Uterus (tissue), 4 donors: ENCODE data around the gene FSD2. TPM values are rescaled to one million over a fixed set of nuclear protein-coding genes. Genes with fewer than 3 reads are reported as not detected.

Source experiments
- DNase-seq, 2 donors: peaks; one replicate each; pipeline ENCODE4 v3.0.0-alpha.2; 2019 to 2020
- H3K27ac ChIP-seq, 2 donors: fragments of 200-600 bp; sonication (generic); 1 replicate in 1 of 2; 2 replicates in 1 of 2; pipeline ENCODE4 v1.5.1; 2016 to 2018
- H3K27me3 ChIP-seq, 2 donors: fragments of 200-600 bp; sonication (generic); one replicate each; pipeline ENCODE4 v1.5.1; 2018 to 2019; ENCODE audit warnings: control low read depth in 1 of 2
- H3K36me3 ChIP-seq, 2 donors: fragments of 200-600 bp; sonication (generic); one replicate each; pipeline ENCODE4 v1.5.1; 2019; ENCODE audit warnings: control low read depth in 1 of 2
- H3K4me1 ChIP-seq, 2 donors: fragments of 200-600 bp; sonication (generic); one replicate each; pipeline ENCODE4 v1.5.1; 2018 to 2019; ENCODE audit warnings: control low read depth in 1 of 2
- H3K4me3 ChIP-seq, 2 donors: fragments of 200-600 bp; sonication (generic); 1 replicate in 1 of 2; 2 replicates in 1 of 2; pipeline ENCODE4 v1.5.1; 2018 to 2019; ENCODE audit warnings: mild to moderate bottlenecking in 1 of 2
- H3K9me3 ChIP-seq, 2 donors: fragments of 200-600 bp; sonication (generic); one replicate each; pipeline ENCODE4 v1.5.1; 2019; ENCODE audit warnings: control low read depth in 1 of 2
- POLR2A ChIP-seq, 2 donors: fragments of 450-650 bp; IDR thresholded peaks; one replicate each; pipeline ENCODE4 v1.6.1; 2016; ENCODE audit warnings: antibody characterized with exemption in 2 of 2, mild to moderate bottlenecking in 1 of 2, moderate library complexity in 1 of 2
- intact Hi-C: fragments of 100-400 bp; cut with DNase I; formaldehyde crosslinking; loops from one replicate; pipeline ENCODE4 v1.15.1; 2023; ENCODE audit warnings: low total_unique reads
- total RNA-seq, 4 donors: library from RNA; depleted of rRNA in 3 of 4; stranded (reverse); fragments of >200 nt in 3 of 4; gene quantifications; one replicate each; pipeline versions ENCODE4 v1.1.0 to v1.2.4, GENCODE V29; 2014 to 2023
- TF ChIP-seq, protein P1 (sequence below), 4 experiments: fragments of 200-600 bp in 2 of 4; fragments of 450-650 bp in 2 of 4; sonication (generic) in 2 of 4; IDR thresholded peaks; one replicate each; pipeline ENCODE4 v1.5.1; 2016 to 2019; ENCODE audit warnings: antibody characterized with exemption in 4 of 4, mild to moderate bottlenecking in 2 of 4, moderate library complexity in 1 of 4
- donor health status: DM: yes; HTN: yes; CAD: no.

FSD2 gene
- total RNA-seq, 4 donors from 2014 or later: not detected

DNA sequence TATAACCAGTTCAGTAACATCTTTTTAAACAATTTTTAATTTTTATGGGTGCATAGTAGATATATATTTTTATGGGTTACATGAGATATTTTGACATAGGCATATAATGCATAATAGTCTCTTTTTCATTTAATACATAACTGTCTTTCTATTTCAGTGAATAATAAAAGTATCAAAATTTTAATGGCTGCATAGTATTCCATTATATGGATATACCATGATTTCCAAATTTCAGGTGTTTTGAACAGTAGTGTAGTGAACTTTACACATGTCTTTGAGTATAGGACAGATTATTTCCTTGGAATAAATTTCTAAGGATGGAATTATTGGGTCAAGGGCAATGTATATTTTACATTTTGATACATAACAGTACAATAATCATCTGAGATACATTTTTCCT, 14.3 kb upstream of the FSD2 start:
- no peak for DNase-seq
- intact Hi-C loops: no loop called here
- Histone ChIP-seq H3K4me1 (no peaks in the 10 kb centered on the region), H3K36me3 (no peaks in the 10 kb centered on the region), H3K27me3 (no peaks in the 10 kb centered on the region), H3K27ac (no peak overlapping the region), H3K4me3 (no peak overlapping the region), H3K9me3 (no peaks in the 10 kb centered on the region)
- no peak for TF ChIP-seq POLR2A (IDR thresholded peaks at IDR 0.05)
- TF ChIP-seq, protein P1, sequence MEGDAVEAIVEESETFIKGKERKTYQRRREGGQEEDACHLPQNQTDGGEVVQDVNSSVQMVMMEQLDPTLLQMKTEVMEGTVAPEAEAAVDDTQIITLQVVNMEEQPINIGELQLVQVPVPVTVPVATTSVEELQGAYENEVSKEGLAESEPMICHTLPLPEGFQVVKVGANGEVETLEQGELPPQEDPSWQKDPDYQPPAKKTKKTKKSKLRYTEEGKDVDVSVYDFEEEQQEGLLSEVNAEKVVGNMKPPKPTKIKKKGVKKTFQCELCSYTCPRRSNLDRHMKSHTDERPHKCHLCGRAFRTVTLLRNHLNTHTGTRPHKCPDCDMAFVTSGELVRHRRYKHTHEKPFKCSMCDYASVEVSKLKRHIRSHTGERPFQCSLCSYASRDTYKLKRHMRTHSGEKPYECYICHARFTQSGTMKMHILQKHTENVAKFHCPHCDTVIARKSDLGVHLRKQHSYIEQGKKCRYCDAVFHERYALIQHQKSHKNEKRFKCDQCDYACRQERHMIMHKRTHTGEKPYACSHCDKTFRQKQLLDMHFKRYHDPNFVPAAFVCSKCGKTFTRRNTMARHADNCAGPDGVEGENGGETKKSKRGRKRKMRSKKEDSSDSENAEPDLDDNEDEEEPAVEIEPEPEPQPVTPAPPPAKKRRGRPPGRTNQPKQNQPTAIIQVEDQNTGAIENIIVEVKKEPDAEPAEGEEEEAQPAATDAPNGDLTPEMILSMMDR (IDR thresholded peaks at IDR 0.05): no peak

DNA sequence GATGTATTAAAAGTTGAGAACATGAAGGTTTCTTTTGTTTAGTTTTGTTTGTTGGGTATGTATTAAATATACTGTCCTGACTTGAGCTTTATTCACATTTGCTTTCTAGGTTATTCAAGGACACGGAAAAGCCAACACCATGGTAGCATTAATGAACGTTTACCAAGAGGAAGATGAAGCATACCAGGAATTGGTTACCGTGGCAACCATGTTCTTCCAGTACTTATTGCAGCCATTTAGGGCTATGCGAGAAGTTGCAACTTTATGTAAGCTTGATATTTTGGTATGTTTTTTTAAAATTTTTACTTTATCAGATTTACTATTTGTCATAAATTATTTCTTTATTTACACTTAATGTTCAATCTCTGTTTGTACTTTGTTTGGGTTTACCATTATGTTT, 7.1 kb upstream of the FSD2 start:
- no peak overlapping the region for H3K4me3 ChIP-seq
- no peaks in the 10 kb centered on the region for H3K9me3 ChIP-seq
- no peaks in the 10 kb centered on the region for H3K36me3 ChIP-seq
- TF ChIP-seq POLR2A (IDR thresholded peaks at IDR 0.05): no peak
- TF ChIP-seq, protein P1 (IDR thresholded peaks at IDR 0.05): no peak
- H3K4me1 ChIP-seq: peaks cover 4 to 5% of the 10 kb centered on the region in 2 donors
- no peaks in the 10 kb centered on the region for H3K27me3 ChIP-seq
- DNase-seq: no peak
- intact Hi-C loops: no loop called here
- no peak overlapping the region for H3K27ac ChIP-seq

DNA sequence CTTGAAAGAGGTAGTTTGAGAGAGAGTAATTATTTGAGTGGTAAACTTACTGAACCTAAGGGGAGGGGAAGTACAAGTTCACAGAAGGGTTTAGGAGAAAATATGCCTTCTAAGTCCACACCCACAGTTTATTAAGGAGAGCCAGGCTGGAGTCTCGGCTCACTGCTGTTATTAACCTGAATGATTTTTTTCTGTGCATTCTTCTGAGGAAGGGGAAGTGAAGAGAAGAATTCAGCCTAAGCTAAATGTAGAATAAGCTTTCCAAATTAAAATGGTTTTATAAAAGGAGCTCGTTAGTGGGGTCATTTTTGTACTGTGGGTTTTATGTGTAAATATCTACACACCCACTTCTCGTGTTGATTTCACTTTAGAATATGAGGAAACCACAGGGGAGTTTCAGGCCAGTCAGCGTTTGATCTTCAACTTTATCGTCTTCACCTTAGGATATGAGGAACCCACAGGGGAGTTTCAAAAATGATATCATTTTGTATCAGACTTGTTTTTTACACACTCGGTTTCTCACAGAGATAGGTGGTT, 5.1 kb upstream of the FSD2 start:
- TF ChIP-seq POLR2A (IDR thresholded peaks at IDR 0.05): no peak
- TF ChIP-seq, protein P1 (IDR thresholded peaks at IDR 0.05): no peak
- Histone ChIP-seq H3K9me3 (no peaks in the 10 kb centered on the region), H3K36me3 (no peaks in the 10 kb centered on the region), H3K4me3 (peak overlapping the region; percentile 82 to 99), H3K4me1 (peaks cover 4 to 5% of the 10 kb centered on the region in 2 donors), H3K27ac (peak overlapping the region; percentile 99 to 100), H3K27me3 (no peaks in the 10 kb centered on the region)
- intact Hi-C loops: no loop called here
- no peak for DNase-seq

DNA sequence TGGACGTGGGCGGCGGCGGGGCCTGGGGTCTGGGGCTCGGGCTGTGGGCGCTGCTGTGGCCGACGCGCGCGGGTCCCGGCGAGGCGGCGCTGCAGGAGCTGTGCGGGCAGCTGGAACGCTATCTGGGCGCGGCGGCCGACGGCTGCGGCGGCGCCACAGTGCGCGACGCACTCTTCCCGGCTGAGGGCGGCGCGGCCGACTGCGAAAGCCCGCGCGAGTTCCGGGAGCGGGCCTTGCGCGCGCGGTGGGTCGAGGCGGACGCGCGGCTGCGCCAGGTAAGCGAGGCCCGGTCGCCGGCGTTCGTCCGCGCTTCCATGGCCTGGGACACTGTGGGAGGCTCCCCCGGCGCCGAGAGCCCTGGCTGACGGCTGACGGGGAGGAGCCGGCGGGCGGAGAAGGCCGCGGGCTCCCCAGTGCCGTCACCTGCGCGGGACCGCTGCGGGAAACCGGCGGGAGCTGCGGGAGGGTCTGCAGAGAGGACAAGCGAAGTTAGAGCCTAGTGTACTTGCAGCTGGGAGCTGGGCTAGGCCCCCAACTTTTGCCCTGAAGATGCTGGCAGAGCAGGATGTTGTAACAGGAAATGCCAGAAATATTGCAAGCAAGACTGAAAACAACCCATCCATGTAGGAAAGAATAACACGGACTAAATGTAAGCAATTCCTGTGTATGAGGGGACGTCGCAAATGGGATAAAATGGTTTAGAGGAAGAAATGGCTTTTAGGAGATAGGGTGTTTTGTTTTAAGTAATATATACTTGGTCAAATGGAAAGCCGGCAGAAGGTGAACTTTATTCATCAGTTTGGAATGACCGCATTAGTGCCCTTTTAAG, 4.4 kb upstream of the FSD2 start:
- no peak for TF ChIP-seq POLR2A (IDR thresholded peaks at IDR 0.05)
- TF ChIP-seq, protein P1 (IDR thresholded peaks at IDR 0.05): no peak
- Histone ChIP-seq H3K36me3 (no peaks in the 10 kb centered on the region), H3K27me3 (no peaks in the 10 kb centered on the region), H3K27ac (peak overlapping the region; percentile 99 to 100), H3K4me1 (peaks cover 4 to 5% of the 10 kb centered on the region in 2 donors), H3K9me3 (no peaks in the 10 kb centered on the region), H3K4me3 (peak overlapping the region; percentile 82 to 99)
- intact Hi-C loops: no loop called here
- peak; percentile 21 to 23 for DNase-seq
